Head of caudate nucleus (tissue), 42 donors: ENCODE data around the gene DRC1.
A peak's percentile ranks its signal among the peaks of the same experiment; 100 is the strongest.

Experiments used
- DNase-seq, 42 donors: peaks; one replicate each; pipeline versions ENCODE4 v3.0.0 to v3.0.0-alpha.2; 2020 to 2021; ENCODE audit warnings: mixed read lengths in 7 of 42
- intact Hi-C: fragments of 100-400 bp; cut with DNase I; formaldehyde crosslinking; loops from one replicate; pipeline ENCODE4 v1.15.0; 2022

The DRC1 gene

GRCh38 chr2:26470601-26471260 is 69.0 kb downstream of the DRC1 start:
- intact Hi-C loops: no loop called here
- no peak for DNase-seq

GRCh38 chr2:26471289-26471688 is 69.6 kb downstream of the DRC1 start:
- intact Hi-C loops: no loop called here
- no peak for DNase-seq

- DNase-seq: no peak
- intact Hi-C loops: no loop called here
Measured at GRCh38 chr2:26471766-26472706, 70.3 kb downstream of the DRC1 start.

- DNase-seq: no peak
- intact Hi-C loops: no loop called here
Measured at GRCh38 chr2:26472821-26473655, 71.3 kb downstream of the DRC1 start.

- DNase-seq: no peak
- intact Hi-C loops: no loop called here
Measured at GRCh38 chr2:26473796-26474195, 72.1 kb downstream of the DRC1 start.

- no peak for DNase-seq
- intact Hi-C loops: no loop called here
Measured at GRCh38 chr2:26474261-26474785, 72.6 kb downstream of the DRC1 start.

GRCh38 chr2:26475037-26475436 is 73.3 kb downstream of the DRC1 start:
- intact Hi-C loops: no loop called here
- no peak for DNase-seq

- no peak for DNase-seq
- intact Hi-C loops: no loop called here
Measured at GRCh38 chr2:26475832-26476501, 74.2 kb downstream of the DRC1 start.

GRCh38 chr2:26477126-26477910 is 75.6 kb downstream of the DRC1 start:
- intact Hi-C loops: no loop called here
- DNase-seq: no peak

GRCh38 chr2:26477911-26478253 is 76.2 kb downstream of the DRC1 start, which contains the start of gene OTOF:
Gene OTOF (minus strand): TSS chr2:26478124.
- intact Hi-C loops: no loop called here
- DNase-seq: peak in 2 of 42 donors; percentile 23 to 46

- DNase-seq: no peak
- intact Hi-C loops: no loop called here
Measured at GRCh38 chr2:26478366-26478765, 76.6 kb downstream of the DRC1 start.

- intact Hi-C loops: no loop called here
- DNase-seq: no peak
Measured at GRCh38 chr2:26479131-26479788, 77.5 kb downstream of the DRC1 start.

GRCh38 chr2:26479789-26480565 is 78.3 kb downstream of the DRC1 start:
- intact Hi-C loops: no loop called here
- no peak for DNase-seq

- DNase-seq: peak in 14 of 42 donors; percentile 5 to 65 (median 32)
- intact Hi-C loops: no loop called here
Measured at GRCh38 chr2:26480566-26481423, 79.1 kb downstream of the DRC1 start.

GRCh38 chr2:26481706-26482105 is 80.0 kb downstream of the DRC1 start:
- intact Hi-C loops: no loop called here
- no peak for DNase-seq
